Kidney (tissue), 14 donors: ENCODE measurements around the gene DIPK1A. TPM values are rescaled to one million over a fixed set of nuclear protein-coding genes. Genes with fewer than 3 reads are reported as not detected.

Experiments
- DNase-seq, 5 donors: peaks; one replicate each; pipeline ENCODE4 v3.0.0-alpha.2; 2013 to 2020
- FAIRE-seq: peaks from 2 replicates; lab custom pipeline; 2012; peaks lifted over from hg19 to GRCh38; lab: Jason Lieb, UNC
- H3K27ac ChIP-seq, 2 donors: one replicate each; pipeline ENCODE4 v1.7.0; 2013; ENCODE audit warnings: low read depth in 2 of 2, low read length in 2 of 2, inconsistent platforms in 1 of 2
- H3K27me3 ChIP-seq: one replicate; pipeline ENCODE4 v1.7.1; 2013; ENCODE audit warnings: low read length, inconsistent platforms; ENCODE audit not compliant: control insufficient read depth, insufficient read depth
- H3K36me3 ChIP-seq, 3 donors: one replicate each; pipeline versions ENCODE4 v1.7.0 to v1.7.1; 2013; ENCODE audit warnings: low read length in 3 of 3, control low read depth in 1 of 3, inconsistent platforms in 1 of 3; ENCODE audit not compliant: insufficient read depth in 3 of 3, control insufficient read depth in 2 of 3
- H3K4me1 ChIP-seq, 3 donors: one replicate each; pipeline versions ENCODE4 v1.7.0 to v1.7.1; 2013; ENCODE audit warnings: low read length in 3 of 3, inconsistent platforms in 1 of 3, low read depth in 1 of 3; ENCODE audit not compliant: control insufficient read depth in 2 of 3, insufficient read depth in 2 of 3
- H3K4me3 ChIP-seq, 3 donors: one replicate each; pipeline versions ENCODE4 v1.7.0 to v1.8.1; 2013; ENCODE audit warnings: low read length in 3 of 3, control low read depth in 1 of 3, inconsistent platforms in 1 of 3
- H3K9ac ChIP-seq, 3 donors: one replicate each; pipeline versions ENCODE4 v1.7.0 to v1.7.1; 2013; ENCODE audit warnings: low read length in 3 of 3, control low read depth in 1 of 3, inconsistent platforms in 1 of 3
- H3K9me3 ChIP-seq, 3 donors: one replicate each; pipeline versions ENCODE4 v1.7.0 to v1.7.1; 2013; ENCODE audit warnings: low read length in 3 of 3, control low read depth in 1 of 3, inconsistent platforms in 1 of 3; ENCODE audit not compliant: control insufficient read depth in 2 of 3, insufficient read depth in 1 of 3
- intact Hi-C: fragments of 100-400 bp; cut with DNase I; formaldehyde crosslinking; loops from one replicate; pipeline ENCODE4 v1.11.1; 2022
- polyA plus RNA-seq: library from polyadenylated mRNA; stranded (reverse); fragments of 350-450 nt; fragmentation: Illumina TruSeq; extraction: RNeasy Lipid Tissue Mini Kit (QIAGEN cat#74804); gene quantifications from one replicate; pipeline ENCODE4 v1.2.3, GENCODE V29; 2014; ENCODE audit warnings: low read depth, low replicate concordance; ENCODE audit not compliant: insufficient read depth
- total RNA-seq: library from RNA; stranded (reverse); fragmentation: NEBNext Ultra II Directional; extraction: Animal tissue kit (Norgen Biotek cat#: 25700); gene quantifications from one replicate; pipeline ENCODE4 v1.2.1, GENCODE V29; 2021
- TF ChIP-seq, protein P1 (sequence below): IDR thresholded peaks from 3 replicates; pipeline ENCODE4 v1.5.1; 2012; ENCODE audit warnings: mild to moderate bottlenecking, moderate library complexity, borderline replicate concordance; ENCODE audit not compliant: insufficient read depth; ENCODE audit errors: extremely low read depth
- donor health status: control.
- donor health status: control.
- donor health status: control.
- donor health status: control.
- donor health status: control.
- donor health status: DM: yes; HTN: yes; CAD: no.
- donor health status: Normal renal cell carcinoma (clear cell type).

The DIPK1A gene
- total and polyA plus RNA-seq, 2 donors from 2014 or later, result 4.0 to 6.1 TPM

DNA sequence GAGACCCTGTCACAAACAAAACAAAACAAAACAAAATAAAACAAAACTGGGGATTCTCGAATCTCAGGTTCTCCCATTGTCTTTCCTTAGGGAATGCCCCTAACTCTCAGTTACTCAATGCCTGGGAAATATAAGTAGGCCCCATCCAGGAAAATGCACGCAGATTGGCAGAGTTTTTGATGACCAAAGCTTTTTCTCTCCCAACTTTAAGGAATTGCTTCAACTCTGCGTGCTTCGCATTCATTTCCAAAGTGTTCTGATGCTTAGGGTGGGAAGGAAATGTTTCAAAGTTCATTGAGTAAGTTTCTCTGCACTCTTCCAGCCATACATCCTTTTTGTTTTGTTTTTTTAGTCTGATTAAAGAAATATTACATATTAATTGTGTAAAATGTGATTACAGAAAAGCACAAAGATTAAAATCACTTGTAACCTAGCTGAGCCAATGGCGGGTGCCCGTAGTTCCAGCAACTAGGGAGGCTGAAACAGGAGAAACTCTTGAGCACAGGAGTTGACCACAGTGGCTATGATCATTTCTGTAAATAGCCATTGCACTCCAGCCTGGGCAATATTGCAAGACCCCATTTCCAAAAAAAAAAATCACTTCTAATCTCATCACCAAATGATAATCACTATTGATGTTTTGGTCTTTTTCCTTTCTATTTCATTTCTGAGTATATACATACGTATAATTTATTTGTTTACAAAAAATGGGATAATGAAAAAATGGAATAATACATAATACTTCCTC lies 157.9 kb downstream of the DIPK1A start:
- Histone ChIP-seq H3K9me3 (no peaks in the 10 kb centered on the region), H3K27me3 (no peaks in the 10 kb centered on the region), H3K27ac (no peak overlapping the region), H3K4me1 (no peaks in the 10 kb centered on the region), H3K4me3 (no peak overlapping the region), H3K36me3 (no peaks in the 10 kb centered on the region), H3K9ac (no peak overlapping the region)
- no peak for FAIRE-seq
- DNase-seq, result no peak
- intact Hi-C loops, result no loop called here
- TF ChIP-seq, protein P1, sequence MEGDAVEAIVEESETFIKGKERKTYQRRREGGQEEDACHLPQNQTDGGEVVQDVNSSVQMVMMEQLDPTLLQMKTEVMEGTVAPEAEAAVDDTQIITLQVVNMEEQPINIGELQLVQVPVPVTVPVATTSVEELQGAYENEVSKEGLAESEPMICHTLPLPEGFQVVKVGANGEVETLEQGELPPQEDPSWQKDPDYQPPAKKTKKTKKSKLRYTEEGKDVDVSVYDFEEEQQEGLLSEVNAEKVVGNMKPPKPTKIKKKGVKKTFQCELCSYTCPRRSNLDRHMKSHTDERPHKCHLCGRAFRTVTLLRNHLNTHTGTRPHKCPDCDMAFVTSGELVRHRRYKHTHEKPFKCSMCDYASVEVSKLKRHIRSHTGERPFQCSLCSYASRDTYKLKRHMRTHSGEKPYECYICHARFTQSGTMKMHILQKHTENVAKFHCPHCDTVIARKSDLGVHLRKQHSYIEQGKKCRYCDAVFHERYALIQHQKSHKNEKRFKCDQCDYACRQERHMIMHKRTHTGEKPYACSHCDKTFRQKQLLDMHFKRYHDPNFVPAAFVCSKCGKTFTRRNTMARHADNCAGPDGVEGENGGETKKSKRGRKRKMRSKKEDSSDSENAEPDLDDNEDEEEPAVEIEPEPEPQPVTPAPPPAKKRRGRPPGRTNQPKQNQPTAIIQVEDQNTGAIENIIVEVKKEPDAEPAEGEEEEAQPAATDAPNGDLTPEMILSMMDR, result no peak

DNA sequence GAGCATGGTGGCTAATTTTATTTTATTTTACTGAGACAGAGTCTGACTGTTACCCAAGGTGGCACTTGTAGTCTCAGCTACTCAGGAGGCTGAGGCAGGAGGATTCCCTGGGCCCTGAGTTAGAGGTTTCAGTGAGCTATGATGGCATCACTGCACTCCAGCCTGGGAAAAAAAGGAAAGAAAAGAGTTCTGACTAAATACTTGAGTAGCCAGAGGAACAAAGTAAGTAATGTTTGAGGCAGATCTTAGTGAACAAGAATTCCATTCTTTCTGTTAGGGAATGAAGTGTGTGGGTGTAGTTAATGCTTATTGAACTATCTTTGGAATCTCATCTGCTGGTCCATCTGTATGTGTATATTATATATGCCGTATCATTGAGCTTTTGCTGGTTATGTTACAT lies 163.3 kb downstream of the DIPK1A start:
- H3K27ac ChIP-seq, result no peak overlapping the region
- no peaks in the 10 kb centered on the region for H3K4me1 ChIP-seq
- no peaks in the 10 kb centered on the region for H3K36me3 ChIP-seq
- intact Hi-C loops, result no loop called here
- H3K4me3 ChIP-seq, result no peak overlapping the region
- H3K9me3 ChIP-seq, result no peaks in the 10 kb centered on the region
- DNase-seq, result no peak
- TF ChIP-seq, protein P1, result no peak
- no peaks in the 10 kb centered on the region for H3K27me3 ChIP-seq
- FAIRE-seq, result no peak
- H3K9ac ChIP-seq, result no peak overlapping the region

DNA sequence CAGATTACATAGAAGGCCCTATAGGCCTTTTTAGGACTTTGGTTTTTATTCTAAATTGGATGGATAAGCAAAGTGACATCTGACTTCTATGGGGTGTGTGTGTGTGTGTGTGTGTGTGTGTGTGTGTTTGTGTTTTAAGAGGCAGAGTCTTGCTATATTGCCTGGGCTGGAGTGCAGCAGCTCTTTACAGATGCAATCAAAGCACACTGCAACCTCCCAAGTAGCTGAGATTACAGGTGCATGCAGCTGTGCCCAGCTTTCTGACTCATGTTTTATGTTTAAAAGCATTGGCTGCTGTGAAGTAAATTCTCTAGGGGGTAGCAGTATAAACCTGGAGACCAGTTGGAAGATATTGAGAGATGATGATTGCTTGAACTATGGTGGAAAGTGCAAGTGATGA lies 164.0 kb downstream of the DIPK1A start:
- Histone ChIP-seq H3K27ac (no peak overlapping the region), H3K27me3 (no peaks in the 10 kb centered on the region), H3K4me3 (no peak overlapping the region), H3K9me3 (no peaks in the 10 kb centered on the region), H3K9ac (no peak overlapping the region), H3K36me3 (no peaks in the 10 kb centered on the region), H3K4me1 (no peaks in the 10 kb centered on the region)
- DNase-seq (no peak), FAIRE-seq (no peak)
- intact Hi-C loops, result no loop called here
- TF ChIP-seq, protein P1, result no peak

DNA sequence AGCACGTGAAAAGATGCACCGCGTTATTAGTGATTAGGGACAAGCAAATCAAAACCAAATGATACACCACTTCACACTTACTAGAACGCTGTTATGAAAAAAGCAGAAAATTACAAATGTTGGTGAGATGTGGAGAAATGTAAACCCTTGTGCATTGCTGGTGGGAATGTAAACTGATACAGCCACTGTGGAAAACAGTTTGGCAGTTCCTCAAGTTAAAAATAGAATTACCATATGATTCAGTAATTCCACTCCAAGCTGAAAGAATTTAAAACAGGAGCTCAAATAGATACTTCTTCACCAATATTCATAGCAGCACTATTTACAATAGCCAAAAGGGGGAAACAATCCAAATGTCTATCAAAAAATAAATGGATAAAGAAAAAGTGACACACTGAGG lies 166.1 kb downstream of the DIPK1A start:
- no peak for DNase-seq
- Histone ChIP-seq H3K9ac (no peak overlapping the region), H3K27ac (no peak overlapping the region), H3K36me3 (no peaks in the 10 kb centered on the region), H3K4me1 (no peaks in the 10 kb centered on the region), H3K4me3 (no peak overlapping the region), H3K27me3 (no peaks in the 10 kb centered on the region), H3K9me3 (no peaks in the 10 kb centered on the region)
- intact Hi-C loops, result no loop called here
- no peak for FAIRE-seq
- TF ChIP-seq, protein P1, result no peak
